NT2/D1 (cell line): Measurements from ENCODE around the gene P2RX7.

Source experiments
- SUZ12 ChIP-seq: IDR thresholded peaks from 2 replicates; pipeline ENCODE4 v1.6.1; 2011; ENCODE audit not compliant: insufficient read length, insufficient read depth; ENCODE audit errors: extremely low read depth
- YY1 ChIP-seq: IDR thresholded peaks from 2 replicates; pipeline ENCODE4 v1.6.1; 2011; ENCODE audit not compliant: insufficient read length, insufficient read depth
- ZNF274 ChIP-seq: IDR thresholded peaks from 2 replicates; pipeline ENCODE4 v1.6.1; 2011; ENCODE audit warnings: mild to moderate bottlenecking, low read depth, low read length

GRCh38 chr12:121159467-121160307 is 27.0 kb downstream of the P2RX7 start:
- TF ChIP-seq YY1 = no peak
- no peak for TF ChIP-seq ZNF274
- TF ChIP-seq SUZ12 = no peak
